Spleen (tissue), 11 donors: ENCODE measurements around the gene ARHGAP10. TPM values are rescaled to one million over a fixed set of nuclear protein-coding genes. Genes with fewer than 3 reads are reported as not detected.

Experiments used
- DNase-seq: peaks from one replicate; pipeline ENCODE4 v3.0.0-alpha.2; 2020
- H3K27ac ChIP-seq, 8 donors: fragments of 200-600 bp; sonication (generic) in 7 of 8; 1 replicate in 4 of 8; 2 replicates in 4 of 8; pipeline versions ENCODE4 v1.5.0 to v1.8.0; 2016 to 2021; ENCODE audit warnings: inconsistent platforms in 4 of 8, mild to moderate bottlenecking in 4 of 8, moderate library complexity in 1 of 8
- H3K27me3 ChIP-seq, 7 donors: fragments of 200-600 bp; sonication (generic) in 6 of 7; replicated peaks in 1 of 7; 1 replicate in 4 of 7; 2 replicates in 3 of 7; pipeline versions ENCODE4 v1.5.0 to v1.8.0; 2016 to 2021; ENCODE audit warnings: inconsistent platforms in 3 of 7, mild to moderate bottlenecking in 1 of 7
- H3K36me3 ChIP-seq, 6 donors: fragments of 200-600 bp; sonication (generic) in 5 of 6; 1 replicate in 4 of 6; 2 replicates in 2 of 6; pipeline versions ENCODE4 v1.5.0 to v1.8.0; 2016 to 2021; ENCODE audit warnings: inconsistent platforms in 2 of 6
- H3K4me1 ChIP-seq, 6 donors: fragments of 200-600 bp; sonication (generic) in 5 of 6; 1 replicate in 3 of 6; 2 replicates in 3 of 6; pipeline versions ENCODE4 v1.5.0 to v1.8.0; 2016 to 2021; ENCODE audit warnings: inconsistent platforms in 3 of 6
- H3K4me3 ChIP-seq, 8 donors: fragments of 200-600 bp; sonication (generic) in 7 of 8; 1 replicate in 4 of 8; 2 replicates in 4 of 8; pipeline versions ENCODE4 v1.5.0 to v1.8.0; 2016 to 2021; ENCODE audit warnings: inconsistent platforms in 4 of 8, mild to moderate bottlenecking in 4 of 8, moderate library complexity in 2 of 8
- H3K9me3 ChIP-seq, 8 donors: fragments of 200-600 bp; sonication (generic) in 7 of 8; 1 replicate in 4 of 8; 2 replicates in 4 of 8; pipeline versions ENCODE4 v1.5.0 to v1.8.0; 2016 to 2021; ENCODE audit warnings: inconsistent platforms in 4 of 8
- POLR2A ChIP-seq, 3 donors: fragments of 450-650 bp; IDR thresholded peaks; one replicate each; pipeline ENCODE4 v1.5.1; 2017; ENCODE audit warnings: antibody characterized with exemption in 3 of 3, mild to moderate bottlenecking in 1 of 3
- POLR2AphosphoS5 ChIP-seq, 3 donors: sonication (generic); formaldehyde crosslinking; IDR thresholded peaks; one replicate each; pipeline ENCODE4 v1.5.1; 2017; ENCODE audit warnings: antibody characterized with exemption in 3 of 3
- WGBS, 5 donors: extraction: QIAGEN DNeasy Blood & Tissue Kit in 3 of 5; methylation state at CpG; one replicate each; pipeline versions ENCODE4 v1.1.5 to v1.1.7; 2013 to 2018; 5-methylcytosine and 5-hydroxymethylcytosine counted together
- intact Hi-C: fragments of 100-400 bp; cut with DNase I; formaldehyde crosslinking; loops from one replicate; pipeline ENCODE4 v1.15.0; 2023; ENCODE audit warnings: low total_unique reads
- polyA plus RNA-seq, 3 donors: library from polyadenylated mRNA; stranded (reverse); fragments of 200-250 nt; gene quantifications; one replicate each; pipeline ENCODE4 v1.2.1, GENCODE V29; 2013
- total RNA-seq, 7 donors: library from RNA; depleted of rRNA in 3 of 7; stranded (reverse); fragments of >200 nt in 3 of 7; fragmentation: NEBNext Ultra II Directional in 4 of 7; extraction: Animal tissue kit (Norgen Biotek cat#: 25700) in 4 of 7; gene quantifications; one replicate each; pipeline versions ENCODE4 v1.1.0 to v1.2.1, GENCODE V29; 2016 to 2021
- TF ChIP-seq, protein P1 (sequence below), 11 experiments: fragments of 200-600 bp in 7 of 11; fragments of 450-650 bp in 4 of 11; sonication (generic) in 4 of 11; IDR thresholded peaks in 8 of 11; conservative IDR thresholded peaks in 3 of 11; 1 replicate in 7 of 11; 2 replicates in 4 of 11; pipeline versions ENCODE4 v1.4.0 to v1.8.0; 2016 to 2021; ENCODE audit warnings: antibody characterized with exemption in 11 of 11, inconsistent platforms in 4 of 11, mild to moderate bottlenecking in 1 of 11
- donor health status: healthy with polysubstance abuse.
- donor health status: DM: no; HTN: no; CAD: no; lungs with moderate emphysema.
- donor health status: DM: no; HTN: no; CAD: no.
- donor health status: Bipolar disorder and iron deficiency.
- donor health status: healthy.
- donor health status: DM: no; HTN: no; CAD: no.
- donor health status: DM: yes; HTN: yes; CAD: no.

The ARHGAP10 gene
- total and polyA plus RNA-seq, 10 donors = 4.0 to 35.5 (median 13.3) TPM

DNA sequence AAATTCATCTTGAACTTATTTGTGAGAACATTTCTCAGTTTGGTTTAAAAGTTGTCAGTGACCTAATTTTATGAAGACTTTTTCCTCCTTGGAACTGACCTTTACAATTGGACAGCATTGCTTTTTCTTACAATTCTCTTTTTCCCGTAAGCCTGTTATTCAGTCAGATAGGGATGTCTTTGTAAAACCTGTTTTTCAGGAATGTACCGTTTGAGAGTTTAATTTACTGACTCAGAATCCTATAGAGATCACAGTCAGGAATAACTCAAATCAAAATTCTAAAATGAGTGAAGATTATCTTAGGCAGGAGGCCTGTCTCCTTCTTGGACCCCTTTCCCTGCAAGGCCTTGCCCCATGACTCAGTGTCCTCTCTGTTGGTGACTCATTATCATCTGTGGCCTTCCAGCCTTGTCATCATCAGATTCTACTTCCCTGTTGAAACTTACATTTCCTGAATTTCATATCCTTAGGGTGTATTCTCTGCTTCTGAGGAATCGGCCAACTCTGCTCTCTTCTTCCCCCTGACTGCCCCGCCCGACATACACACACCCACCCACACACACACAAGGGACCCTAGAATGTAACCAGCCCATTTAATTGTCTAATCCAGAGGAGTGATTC is 99.8 kb downstream of the ARHGAP10 start:
- DNase-seq = no peak
- Histone ChIP-seq H3K4me1 (peaks cover 0 to 48% (median 21%) of the 10 kb centered on the region in 6 donors), H3K27ac (peak overlapping the region in 7 of 8 donors; percentile 26 to 71 (median 67)), H3K36me3 (no peaks in the 10 kb centered on the region), H3K9me3 (no peaks in the 10 kb centered on the region), H3K27me3 (no peaks in the 10 kb centered on the region), H3K4me3 (no peak overlapping the region)
- TF ChIP-seq POLR2A (IDR thresholded peaks at IDR 0.05) (no peak), POLR2AphosphoS5 (IDR thresholded peaks at IDR 0.05) (no peak)
- TF ChIP-seq, protein P1, sequence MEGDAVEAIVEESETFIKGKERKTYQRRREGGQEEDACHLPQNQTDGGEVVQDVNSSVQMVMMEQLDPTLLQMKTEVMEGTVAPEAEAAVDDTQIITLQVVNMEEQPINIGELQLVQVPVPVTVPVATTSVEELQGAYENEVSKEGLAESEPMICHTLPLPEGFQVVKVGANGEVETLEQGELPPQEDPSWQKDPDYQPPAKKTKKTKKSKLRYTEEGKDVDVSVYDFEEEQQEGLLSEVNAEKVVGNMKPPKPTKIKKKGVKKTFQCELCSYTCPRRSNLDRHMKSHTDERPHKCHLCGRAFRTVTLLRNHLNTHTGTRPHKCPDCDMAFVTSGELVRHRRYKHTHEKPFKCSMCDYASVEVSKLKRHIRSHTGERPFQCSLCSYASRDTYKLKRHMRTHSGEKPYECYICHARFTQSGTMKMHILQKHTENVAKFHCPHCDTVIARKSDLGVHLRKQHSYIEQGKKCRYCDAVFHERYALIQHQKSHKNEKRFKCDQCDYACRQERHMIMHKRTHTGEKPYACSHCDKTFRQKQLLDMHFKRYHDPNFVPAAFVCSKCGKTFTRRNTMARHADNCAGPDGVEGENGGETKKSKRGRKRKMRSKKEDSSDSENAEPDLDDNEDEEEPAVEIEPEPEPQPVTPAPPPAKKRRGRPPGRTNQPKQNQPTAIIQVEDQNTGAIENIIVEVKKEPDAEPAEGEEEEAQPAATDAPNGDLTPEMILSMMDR (IDR thresholded peaks at IDR 0.05 in 8 of 11, conservative IDR thresholded peaks at IDR 0.05 in 3 of 11) = no peak
- intact Hi-C loops = no loop called here
- WGBS, 5 donors = 48 to 68% (median 62%) methylated on average over 5 of the region's 5 CpGs

DNA sequence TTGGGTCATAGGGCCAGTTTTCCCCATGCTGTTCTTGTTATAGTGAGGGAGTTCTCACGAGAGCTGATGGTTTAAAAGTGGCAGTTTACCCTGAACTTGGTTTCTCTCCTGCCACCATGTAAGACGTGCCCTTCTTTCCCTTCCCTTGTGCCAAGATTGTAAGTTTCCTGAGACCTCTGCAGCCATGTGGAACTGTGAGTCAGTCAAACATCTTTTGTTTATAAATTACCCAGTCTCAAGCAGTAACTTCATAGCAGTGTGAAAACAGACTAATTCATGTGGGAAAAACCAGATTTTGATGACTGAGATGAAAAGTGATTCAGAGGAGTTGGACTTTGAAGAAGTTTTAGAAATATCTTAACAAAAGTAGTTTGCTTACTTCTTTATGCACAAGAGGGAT is 101.4 kb downstream of the ARHGAP10 start:
- Histone ChIP-seq H3K27ac (peak overlapping the region in 3 of 8 donors; percentile 39 to 71 (median 70)), H3K4me3 (no peak overlapping the region), H3K9me3 (no peaks in the 10 kb centered on the region), H3K36me3 (no peaks in the 10 kb centered on the region), H3K4me1 (peaks cover 0 to 45% (median 21%) of the 10 kb centered on the region in 6 donors), H3K27me3 (no peaks in the 10 kb centered on the region)
- TF ChIP-seq POLR2A (IDR thresholded peaks at IDR 0.05) = no peak
- TF ChIP-seq POLR2AphosphoS5 (IDR thresholded peaks at IDR 0.05) = no peak
- TF ChIP-seq, protein P1 (IDR thresholded peaks at IDR 0.05 in 8 of 11, conservative IDR thresholded peaks at IDR 0.05 in 3 of 11) = no peak
- WGBS, 5 donors = 81 to 91% (median 89%) methylated on average over 2 of the region's 2 CpGs
- DNase-seq = no peak
- intact Hi-C loops = no loop called here

DNA sequence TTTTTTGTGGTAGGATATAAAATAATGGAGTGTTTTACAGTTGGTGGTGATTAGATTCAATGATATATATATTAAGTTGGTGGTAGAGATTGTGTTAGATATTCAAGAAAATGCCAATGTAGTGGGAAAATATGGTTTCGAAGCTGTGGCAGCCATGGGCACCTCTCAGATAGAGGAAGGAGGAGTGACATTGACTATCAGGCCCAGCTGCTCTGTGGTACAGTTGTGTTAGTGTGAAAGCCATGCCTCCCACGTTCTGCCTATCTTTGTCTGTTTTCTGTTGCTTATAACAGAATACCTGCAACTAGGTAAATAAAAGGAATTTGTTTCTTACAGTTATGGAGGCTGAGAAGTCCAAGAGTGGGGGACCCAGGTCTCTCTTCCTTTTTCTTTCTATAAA is 101.9 kb downstream of the ARHGAP10 start:
- no peaks in the 10 kb centered on the region for H3K9me3 ChIP-seq
- H3K36me3 ChIP-seq = no peaks in the 10 kb centered on the region
- H3K4me1 ChIP-seq = peaks cover 0 to 40% (median 19%) of the 10 kb centered on the region in 6 donors
- H3K27ac ChIP-seq = no peak overlapping the region
- WGBS, 5 donors = 82 to 91% (median 86%) methylated on average over 2 of the region's 2 CpGs
- intact Hi-C loops = no loop called here
- no peak overlapping the region for H3K4me3 ChIP-seq
- DNase-seq = no peak
- TF ChIP-seq POLR2AphosphoS5 (IDR thresholded peaks at IDR 0.05) (no peak), POLR2A (IDR thresholded peaks at IDR 0.05) (no peak)
- TF ChIP-seq, protein P1 (IDR thresholded peaks at IDR 0.05 in 8 of 11, conservative IDR thresholded peaks at IDR 0.05 in 3 of 11) = no peak
- no peaks in the 10 kb centered on the region for H3K27me3 ChIP-seq

DNA sequence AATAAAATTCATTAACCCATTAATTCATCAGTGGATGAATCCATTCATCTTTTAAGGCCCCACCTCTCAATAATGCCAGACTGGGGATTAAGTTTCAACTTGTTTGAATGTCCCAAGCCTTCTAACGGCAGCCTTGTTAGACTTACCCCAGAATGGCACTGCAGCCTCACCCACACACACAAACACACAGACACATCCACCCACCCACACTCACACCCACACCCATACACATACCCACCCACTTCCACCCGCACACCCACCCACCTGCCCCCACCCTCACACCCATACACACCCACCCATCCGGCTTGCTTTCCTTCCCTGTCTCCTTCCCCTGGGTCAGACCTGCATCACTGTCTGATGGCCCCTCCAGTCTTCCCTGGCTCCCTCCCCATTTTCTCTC is 102.6 kb downstream of the ARHGAP10 start:
- Histone ChIP-seq H3K4me1 (peaks cover 0 to 33% (median 15%) of the 10 kb centered on the region in 6 donors), H3K36me3 (no peaks in the 10 kb centered on the region), H3K9me3 (no peaks in the 10 kb centered on the region), H3K4me3 (no peak overlapping the region), H3K27ac (no peak overlapping the region), H3K27me3 (no peaks in the 10 kb centered on the region)
- WGBS, 5 donors = 74 to 96% (median 87%) methylated on average over 3 of the region's 3 CpGs
- TF ChIP-seq POLR2AphosphoS5 (IDR thresholded peaks at IDR 0.05) (no peak), POLR2A (IDR thresholded peaks at IDR 0.05) (no peak)
- TF ChIP-seq, protein P1 (IDR thresholded peaks at IDR 0.05 in 8 of 11, conservative IDR thresholded peaks at IDR 0.05 in 3 of 11) = no peak
- intact Hi-C loops = no loop called here
- DNase-seq = no peak
